Cerebellar cortex (tissue), 1 donor: ENCODE results near the gene LRCH3.

ENCODE experiments used
- DNase-seq: peaks from one replicate; pipeline ENCODE4 v3.0.0-alpha.2; 2015; ENCODE audit warnings: low spot score

Gene LRCH3

GRCh38 chr3:197936819-197937384, 145.8 kb downstream of the LRCH3 start:
- DNase-seq: no peak
